A549 (cell line): ENCODE results near the gene LRRC73. TPM values are rescaled to one million over a fixed set of nuclear protein-coding genes. Genes with fewer than 3 reads are reported as not detected.

ENCODE experiments used
- ATAC-seq, 2 experiments: fragments of 200-7000 bp in 1 of 2; fragments of >200 bp in 1 of 2; cut with Nextera tagmentation in 1 of 2; cut with Tn5 transposase in 1 of 2; 3 replicates each; pipeline versions ENCODE4 v1.8.0 to v1.9.1; 2018 to 2020; ENCODE audit warnings: mild to moderate bottlenecking in 1 of 2, moderate library complexity in 1 of 2
- CTCF ChIA-PET: fragments of 300-600 bp; sonication (Branson Sonifier 250); formaldehyde crosslinking; extraction: SDS; loops from one replicate; lab custom pipeline; 2021; ENCODE audit warnings: antibody characterized with exemption, inconsistent platforms; lab: Yijun Ruan, JAX
- POLR2A ChIA-PET: fragments of 350-600 bp; formaldehyde crosslinking; extraction: SDS; loops from one replicate; lab custom pipeline; 2021; ENCODE audit warnings: antibody characterized with exemption, inconsistent platforms; lab: Yijun Ruan, JAX
- DNase-seq, 2 experiments: peaks; one replicate each; pipeline versions ENCODE4 v3.0.0 to v3.0.0-alpha.2; 2011 to 2016; ENCODE audit warnings: low read depth in 1 of 2, low spot score in 1 of 2
- FAIRE-seq: peaks from 2 replicates; lab custom pipeline; 2011; peaks lifted over from hg19 to GRCh38; lab: Jason Lieb, UNC
- H3K27ac ChIP-seq, 2 experiments: fragments of >200 bp; sonication (Bioruptor Twin); formaldehyde crosslinking; 3 replicates each; pipeline ENCODE4 v1.5.1; 2016 to 2017
- H3K4me1 ChIP-seq: fragments of >200 bp; sonication (Bioruptor Twin); formaldehyde crosslinking; 3 replicates; pipeline ENCODE4 v1.6.1; 2016
- H3K4me2 ChIP-seq: fragments of >200 bp; sonication (Bioruptor Twin); formaldehyde crosslinking; 3 replicates; pipeline ENCODE4 v1.6.1; 2016
- H3K4me3 ChIP-seq: fragments of >200 bp; sonication (Bioruptor Twin); formaldehyde crosslinking; 3 replicates; pipeline ENCODE4 v1.5.1; 2016
- H3K9me3 ChIP-seq: fragments of >200 bp; sonication (Bioruptor Twin); formaldehyde crosslinking; 3 replicates; pipeline ENCODE4 v1.6.1; 2016
- BCL3 ChIP-seq: fragments of >200 bp; sonication (Bioruptor Twin); formaldehyde crosslinking; IDR thresholded peaks from 3 replicates; pipeline ENCODE4 v1.6.1; 2016
- CBX2 ChIP-seq: fragments of 200-600 bp; sonication (generic); IDR thresholded peaks from 2 replicates; pipeline ENCODE4 v1.6.1; 2016; ENCODE audit warnings: low read depth, mild to moderate bottlenecking, borderline replicate concordance
- CBX8 ChIP-seq: fragments of 200-600 bp; sonication (generic); IDR thresholded peaks from 2 replicates; pipeline ENCODE4 v1.6.1; 2016
- CEBPB ChIP-seq, 2 experiments: fragments of >200 bp in 1 of 2; sonication (Bioruptor Twin) in 1 of 2; formaldehyde crosslinking in 1 of 2; IDR thresholded peaks; 2 replicates each; pipeline ENCODE4 v1.6.1; 2012 to 2016
- CHD4 ChIP-seq: fragments of 200-600 bp; sonication (generic); IDR thresholded peaks from 2 replicates; pipeline ENCODE4 v1.6.1; 2016; ENCODE audit warnings: antibody characterized with exemption, mild to moderate bottlenecking, borderline replicate concordance
- E2F6 ChIP-seq: IDR thresholded peaks from 2 replicates; pipeline ENCODE4 v1.6.1; 2012; ENCODE audit warnings: low read depth, borderline replicate concordance
- EHF ChIP-seq: fragments of 250-450 bp; sonication (Bioruptor Pico); IDR thresholded peaks from 2 replicates; pipeline ENCODE4 v1.5.0; 2020; ENCODE audit warnings: mild to moderate bottlenecking
- EHMT2 ChIP-seq: fragments of 200-600 bp; sonication (generic); IDR thresholded peaks from 2 replicates; pipeline ENCODE4 v1.6.1; 2016; ENCODE audit warnings: antibody characterized with exemption, low read depth, mild to moderate bottlenecking, moderate library complexity
- ELK1 ChIP-seq: fragments of 150-350 bp; IDR thresholded peaks from 2 replicates; pipeline ENCODE4 v1.6.1; 2014; ENCODE audit warnings: low read depth, mild to moderate bottlenecking, low read length
- FOSB ChIP-seq: fragments of 250-450 bp; sonication (Bioruptor Pico); IDR thresholded peaks from 2 replicates; pipeline ENCODE4 v1.5.0; 2020; ENCODE audit warnings: mild to moderate bottlenecking, moderate library complexity
- FOSL2 ChIP-seq, 2 experiments: fragments of 450-650 bp in 1 of 2; fragments of >200 bp in 1 of 2; sonication (Bioruptor Twin) in 1 of 2; formaldehyde crosslinking; IDR thresholded peaks; 2 replicates each; pipeline versions ENCODE4 v1.5.0 to v1.6.1; 2016 to 2020; ENCODE audit warnings: mild to moderate bottlenecking in 1 of 2, moderate library complexity in 1 of 2
- FOXS1 ChIP-seq: fragments of 250-450 bp; sonication (Bioruptor Pico); IDR thresholded peaks from 2 replicates; pipeline ENCODE4 v1.5.0; 2020; ENCODE audit warnings: mild to moderate bottlenecking, moderate library complexity
- GATA3 ChIP-seq: IDR thresholded peaks from 2 replicates; pipeline ENCODE4 v1.6.1; 2012; ENCODE audit warnings: borderline replicate concordance
- HDAC2 ChIP-seq: fragments of 200-600 bp; sonication (generic); IDR thresholded peaks from 2 replicates; pipeline ENCODE4 v1.6.1; 2016
- HEYL ChIP-seq: fragments of 250-450 bp; sonication (Bioruptor Pico); IDR thresholded peaks from 2 replicates; pipeline ENCODE4 v1.8.0; 2021; ENCODE audit warnings: mild to moderate bottlenecking, moderate library complexity
- JUN ChIP-seq, 2 experiments: fragments of >200 bp; sonication (Bioruptor Twin); formaldehyde crosslinking; IDR thresholded peaks; 2 replicates in 1 of 2; 3 replicates in 1 of 2; pipeline ENCODE4 v1.6.1; 2016 to 2017
- JUNB ChIP-seq: fragments of >200 bp; sonication (Bioruptor Twin); formaldehyde crosslinking; IDR thresholded peaks from 2 replicates; pipeline ENCODE4 v1.6.1; 2016
- MAFK ChIP-seq: fragments of 450-650 bp; IDR thresholded peaks from 2 replicates; pipeline ENCODE4 v1.6.1; 2014; ENCODE audit not compliant: partially characterized antibody
- MAX ChIP-seq: IDR thresholded peaks from 2 replicates; pipeline ENCODE4 v1.6.1; 2012
- NPAS2 ChIP-seq: fragments of 250-450 bp; sonication (Bioruptor Pico); IDR thresholded peaks from 2 replicates; pipeline ENCODE4 v1.8.0; 2022; ENCODE audit warnings: mild to moderate bottlenecking, moderate library complexity, borderline replicate concordance
- NR3C1 ChIP-seq: fragments of >200 bp; sonication (Bioruptor Twin); formaldehyde crosslinking; IDR thresholded peaks from 3 replicates; pipeline ENCODE4 v1.6.1; 2017
- POLR2AphosphoS2 ChIP-seq: conservative IDR thresholded peaks from 2 replicates; pipeline ENCODE4 v1.6.1; 2012; ENCODE audit warnings: low read length, improper control_type of control experiment, inconsistent platforms
- RCOR1 ChIP-seq: fragments of 150-350 bp; IDR thresholded peaks from 2 replicates; pipeline ENCODE4 v1.6.1; 2014; ENCODE audit warnings: antibody characterized with exemption, low read length, low read depth
- RFX5 ChIP-seq: fragments of 450-650 bp; IDR thresholded peaks from 2 replicates; pipeline ENCODE4 v1.7.1; 2014; ENCODE audit warnings: antibody characterized with exemption, mild to moderate bottlenecking, moderate library complexity
- USF2 ChIP-seq: fragments of 450-650 bp; IDR thresholded peaks from 2 replicates; pipeline ENCODE4 v1.6.1; 2014; ENCODE audit warnings: antibody characterized with exemption
- ZFP36 ChIP-seq: fragments of 450-650 bp; IDR thresholded peaks from 2 replicates; pipeline ENCODE4 v1.6.1; 2014; ENCODE audit warnings: borderline replicate concordance; ENCODE audit not compliant: partially characterized antibody
- ZNF302 ChIP-seq: fragments of 250-450 bp; sonication (Bioruptor Pico); IDR thresholded peaks from 2 replicates; pipeline ENCODE4 v1.9.0; 2021; ENCODE audit warnings: inconsistent platforms, mild to moderate bottlenecking, moderate library complexity
- ZSCAN20 ChIP-seq: fragments of 250-450 bp; sonication (Bioruptor Pico); IDR thresholded peaks from 2 replicates; pipeline ENCODE4 v1.8.0; 2022; ENCODE audit warnings: mild to moderate bottlenecking, moderate library complexity
- WGBS: methylation state at CpG from one replicate; pipeline ENCODE4 v1.1.6; 2017; ENCODE audit errors: missing lambda C conversion rate; 5-methylcytosine and 5-hydroxymethylcytosine counted together
- polyA plus RNA-seq, 4 experiments: library from polyadenylated mRNA; depleted of rRNA in 3 of 4; stranded (reverse); fragments of >200 nt; fragmentation: RNase III in 1 of 4; extraction: RNeasy Plus Mini Kit Qiagen cat#74134 plus additional on column Dnase treatment in 1 of 4; gene quantifications; 2 replicates in 3 of 4; 3 replicates in 1 of 4; pipeline ENCODE4 v1.2.3, GENCODE V29; 2011 to 2017

LRRC73 gene
- polyA plus RNA-seq, 2 of the 4 experiments (the other 2 are of a cell fraction), result 0.26 to 0.72 TPM

GRCh38 chr6:43475516-43475915, 34.6 kb downstream of the LRRC73 start:
- Histone ChIP-seq H3K4me2 (no peak overlapping the region), H3K27ac (no peak overlapping the region), H3K4me3 (no peak overlapping the region), H3K4me1 (peaks cover 9% of the 10 kb centered on the region; the same call in 2 of the 3 replicates), H3K9me3 (no peaks in the 10 kb centered on the region)
- no peak for TF ChIP-seq HEYL (CRISPR knock-in tag)
- no peak for TF ChIP-seq FOSB
- TF ChIP-seq GATA3, result no peak
- no peak for TF ChIP-seq RFX5
- no peak for TF ChIP-seq USF2
- TF ChIP-seq ZFP36, result no peak
- no peak for TF ChIP-seq ZSCAN20 (CRISPR knock-in tag)
- POLR2A ChIA-PET, result no interaction called here
- DNase-seq, result no peak
- CTCF ChIA-PET, result interaction anchor here (1.0 kb wide), 1 partner anchor 31 kb away, joined by 3 read pairs; no protein-coding TSS in a partner anchor
- no peak for FAIRE-seq
- WGBS, result 70% methylated on average over 6 of the region's 6 CpGs
- ATAC-seq, result no peak

- no peak for ATAC-seq
- no peak overlapping the region for H3K27ac ChIP-seq
- no peaks in the 10 kb centered on the region for H3K9me3 ChIP-seq
- no peak overlapping the region for H3K4me2 ChIP-seq
- DNase-seq, result no peak
- 94% methylated on average over 4 of the region's 4 CpGs for WGBS
- H3K4me1 ChIP-seq, result 0 out of 3 replicates have a peak, but pooled peaks cover 3% of the 10 kb centered on the region
- ChIA-PET CTCF (interaction anchor here (1.9 to 2.8 kb wide), 2 partner anchors 12 to 34 kb away, joined by 6 to 10 read pairs; no protein-coding TSS in a partner anchor), POLR2A (no interaction called here)
- no peak for FAIRE-seq
- H3K4me3 ChIP-seq, result no peak overlapping the region
- TF ChIP-seq MAX (no peak), E2F6 (no peak), CHD4 (no peak), HDAC2 (no peak), BCL3 (no peak), FOSB (no peak), MAFK (no peak), CBX2 (no peak), ZNF302 (no peak), CEBPB (IDR thresholded peaks at IDR 0.05) (no peak), ELK1 (no peak), JUN (IDR thresholded peaks at IDR 0.05) (no peak), RCOR1 (no peak), NR3C1 (no peak)
Observed at GRCh38 chr6:43472515-43472914, 37.6 kb downstream of the LRRC73 start.

- no peak overlapping the region for H3K27ac ChIP-seq
- CTCF ChIA-PET, result interaction anchor here (0.7 to 2.8 kb wide), 5 partner anchors 11 to 35 kb away, joined by 3 to 10 read pairs (median 4); no protein-coding TSS in a partner anchor
- FAIRE-seq (no peak), DNase-seq (no peak), ATAC-seq (no peak)
- H3K4me2 ChIP-seq, result no peak overlapping the region
- 27% methylated on average over 1 of the region's 1 CpG for WGBS
- no peaks in the 10 kb centered on the region for H3K9me3 ChIP-seq
- H3K4me3 ChIP-seq, result no peak overlapping the region
- no peaks in the 10 kb centered on the region for H3K4me1 ChIP-seq
- TF ChIP-seq EHF (CRISPR knock-in tag) (no peak), ZSCAN20 (CRISPR knock-in tag) (no peak), ELK1 (no peak), ZFP36 (no peak), USF2 (no peak), FOXS1 (CRISPR knock-in tag) (no peak), EHMT2 (no peak), JUNB (no peak), NPAS2 (CRISPR knock-in tag) (no peak), CBX8 (no peak), FOSL2 (IDR thresholded peaks at IDR 0.05) (no peak), FOSL2 (CRISPR knock-in tag; IDR thresholded peaks at IDR 0.05) (no peak), RFX5 (no peak), POLR2AphosphoS2 (no peak)
- POLR2A ChIA-PET, result interaction anchor here (0.6 kb wide), 1 partner anchor 16 kb away, joined by 3 read pairs; the partner anchor contains the start of gene DLK2
Observed at GRCh38 chr6:43471399-43471798, 38.7 kb downstream of the LRRC73 start.
